ENCODE measurements around the gene RAD51B.

DNA sequence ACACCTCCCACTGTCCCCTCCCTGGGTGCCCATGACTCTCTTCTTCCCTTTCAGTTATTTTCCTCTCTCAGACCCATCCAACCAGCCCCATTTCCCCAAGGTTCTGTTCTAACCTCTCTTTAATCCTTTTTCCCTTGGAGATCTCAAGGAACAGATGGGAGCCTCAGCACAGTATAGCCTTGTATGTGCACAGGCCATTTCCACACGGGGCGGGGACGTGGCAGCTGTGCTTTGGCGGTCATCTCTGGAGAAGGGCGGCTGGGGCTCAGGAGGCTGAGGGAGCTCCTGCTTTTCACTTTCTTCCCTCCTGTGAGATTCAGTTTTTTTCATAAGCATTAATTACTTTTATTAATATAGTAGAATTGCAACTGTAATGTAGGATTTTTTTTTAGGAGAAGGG, 761.1 kb downstream of the RAD51B start:
- TF ChIP-seq MATR3 (CRISPR knock-in tag; IDR thresholded peaks at IDR 0.05) (no peak), ZIK1 (CRISPR knock-in tag; IDR thresholded peaks at IDR 0.05; ENCODE audit: borderline replicate concordance, low read depth) (no peak), GABPA (IDR thresholded peaks at IDR 0.05; ENCODE audit: low read depth, low read length) (no peak), GABPA (CRISPR knock-in tag; IDR thresholded peaks at IDR 0.05; ENCODE audit: low read depth) (no peak), EED (CRISPR knock-in tag; IDR thresholded peaks at IDR 0.05) (no peak), TAF1 (CRISPR knock-in tag; IDR thresholded peaks at IDR 0.05) (no peak), TBL1XR1 (IDR thresholded peaks at IDR 0.05; ENCODE audit: borderline replicate concordance, low read length, partially characterized antibody) (no peak), POLR2AphosphoS5 (IDR thresholded peaks at IDR 0.05; ENCODE audit: low read depth, low read length) (no peak), ZNF138 (CRISPR knock-in tag; IDR thresholded peaks at IDR 0.05; ENCODE audit: low read depth) (no peak), PHF21A (CRISPR knock-in tag; IDR thresholded peaks at IDR 0.05) (no peak), FOXP4 (CRISPR knock-in tag; IDR thresholded peaks at IDR 0.05) (no peak), POLR2A (IDR thresholded peaks at IDR 0.05; ENCODE audit: insufficient read depth in 1 of 2, low read depth in 2 of 2, low read length in 2 of 2) (no peak), MAFF (IDR thresholded peaks at IDR 0.05; ENCODE audit: low read depth, low read length) (no peak), ZNF337 (CRISPR knock-in tag; IDR thresholded peaks at IDR 0.05; ENCODE audit: borderline replicate concordance, low read depth) (no peak), SMARCE1 (IDR thresholded peaks at IDR 0.05; ENCODE audit: borderline replicate concordance) (no peak)

Data from HepG2 (cell line).